Measurements from ENCODE around the gene TTC21B. TPM values are rescaled to one million over a fixed set of nuclear protein-coding genes. Genes with fewer than 3 reads are reported as not detected.
"Not testable (repeated sequence)": the region's sequence is repeated elsewhere in the genome, so short reads cannot be mapped to it uniquely, and the experiment has no call there.

Gene TTC21B
- total RNA-seq, 3 donors from 2014 or later = 28.6 to 54.3 (median 49.8) TPM

DNA sequence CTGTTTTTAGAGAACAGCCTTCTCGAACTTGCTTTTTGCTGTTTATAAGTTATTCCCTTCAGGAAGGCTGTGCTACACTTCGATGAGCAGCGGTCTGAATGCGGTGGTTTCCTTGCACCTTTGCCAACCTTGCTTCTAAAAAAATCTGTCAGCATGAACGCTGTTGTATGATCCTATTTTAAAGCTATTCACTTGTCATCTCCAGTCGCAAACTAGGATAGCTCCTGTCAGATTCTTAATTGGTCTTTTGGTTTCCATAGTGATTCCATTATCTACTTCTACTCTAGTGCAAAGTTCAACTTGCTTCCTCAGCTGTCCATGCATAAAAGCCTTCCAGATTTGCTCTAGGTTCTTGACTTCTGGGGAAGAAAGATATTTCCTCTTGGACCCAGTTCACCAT lies 83.2 kb downstream of the TTC21B start:
- TF ChIP-seq POLR2A (IDR thresholded peaks at IDR 0.05) = no peak
- no peak for TF ChIP-seq POLR2AphosphoS5 (IDR thresholded peaks at IDR 0.05)
- TF ChIP-seq, protein P1, sequence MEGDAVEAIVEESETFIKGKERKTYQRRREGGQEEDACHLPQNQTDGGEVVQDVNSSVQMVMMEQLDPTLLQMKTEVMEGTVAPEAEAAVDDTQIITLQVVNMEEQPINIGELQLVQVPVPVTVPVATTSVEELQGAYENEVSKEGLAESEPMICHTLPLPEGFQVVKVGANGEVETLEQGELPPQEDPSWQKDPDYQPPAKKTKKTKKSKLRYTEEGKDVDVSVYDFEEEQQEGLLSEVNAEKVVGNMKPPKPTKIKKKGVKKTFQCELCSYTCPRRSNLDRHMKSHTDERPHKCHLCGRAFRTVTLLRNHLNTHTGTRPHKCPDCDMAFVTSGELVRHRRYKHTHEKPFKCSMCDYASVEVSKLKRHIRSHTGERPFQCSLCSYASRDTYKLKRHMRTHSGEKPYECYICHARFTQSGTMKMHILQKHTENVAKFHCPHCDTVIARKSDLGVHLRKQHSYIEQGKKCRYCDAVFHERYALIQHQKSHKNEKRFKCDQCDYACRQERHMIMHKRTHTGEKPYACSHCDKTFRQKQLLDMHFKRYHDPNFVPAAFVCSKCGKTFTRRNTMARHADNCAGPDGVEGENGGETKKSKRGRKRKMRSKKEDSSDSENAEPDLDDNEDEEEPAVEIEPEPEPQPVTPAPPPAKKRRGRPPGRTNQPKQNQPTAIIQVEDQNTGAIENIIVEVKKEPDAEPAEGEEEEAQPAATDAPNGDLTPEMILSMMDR (IDR thresholded peaks at IDR 0.05) = no peak
- no peaks in the 10 kb centered on the region for H3K4me1 ChIP-seq
- intact Hi-C loops (cut with DNase I; ENCODE audit: low total_unique reads) = no loop called here

DNA sequence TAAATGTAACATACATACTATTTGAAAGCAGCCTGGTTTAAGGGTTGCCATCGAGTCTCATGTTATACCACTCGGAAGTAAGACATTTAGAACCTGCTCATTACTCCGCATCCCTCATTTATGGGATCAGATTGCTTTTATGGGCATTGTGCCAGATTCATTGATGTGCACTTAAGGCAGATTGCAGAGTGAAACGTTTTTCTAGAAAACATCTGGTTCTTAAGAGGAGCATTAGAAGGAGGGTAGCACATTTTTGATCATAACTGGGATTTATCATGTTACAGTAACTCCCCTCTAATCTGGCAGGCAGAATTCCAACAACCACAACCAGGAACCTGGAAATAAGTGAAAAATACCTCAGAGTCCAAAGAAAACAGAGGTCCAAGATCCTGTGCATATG lies 85.4 kb downstream of the TTC21B start:
- no peak for TF ChIP-seq POLR2AphosphoS5 (IDR thresholded peaks at IDR 0.05)
- TF ChIP-seq POLR2A (IDR thresholded peaks at IDR 0.05) = no peak
- TF ChIP-seq, protein P1 (IDR thresholded peaks at IDR 0.05) = no peak
- no peaks in the 10 kb centered on the region for H3K27me3 ChIP-seq
- no peaks in the 10 kb centered on the region for H3K36me3 ChIP-seq
- H3K4me3 ChIP-seq = no peak overlapping the region
- H3K4me1 ChIP-seq = no peaks in the 10 kb centered on the region
- H3K27ac ChIP-seq = no peak overlapping the region
- no peak for DNase-seq (ENCODE audit: low spot score in 2 of 2)
- H3K9me3 ChIP-seq = no peaks in the 10 kb centered on the region
- intact Hi-C loops (cut with DNase I; ENCODE audit: low total_unique reads) = no loop called here

More for the DNA sequence above, 83.2 kb downstream of the TTC21B start:
- no peaks in the 10 kb centered on the region for H3K9me3 ChIP-seq
- H3K27ac ChIP-seq = no peak overlapping the region
- DNase-seq (ENCODE audit: low spot score in 2 of 2) = no peak
- H3K4me3 ChIP-seq = no peak overlapping the region
- H3K27me3 ChIP-seq = no peaks in the 10 kb centered on the region
- H3K36me3 ChIP-seq = no peaks in the 10 kb centered on the region

DNA sequence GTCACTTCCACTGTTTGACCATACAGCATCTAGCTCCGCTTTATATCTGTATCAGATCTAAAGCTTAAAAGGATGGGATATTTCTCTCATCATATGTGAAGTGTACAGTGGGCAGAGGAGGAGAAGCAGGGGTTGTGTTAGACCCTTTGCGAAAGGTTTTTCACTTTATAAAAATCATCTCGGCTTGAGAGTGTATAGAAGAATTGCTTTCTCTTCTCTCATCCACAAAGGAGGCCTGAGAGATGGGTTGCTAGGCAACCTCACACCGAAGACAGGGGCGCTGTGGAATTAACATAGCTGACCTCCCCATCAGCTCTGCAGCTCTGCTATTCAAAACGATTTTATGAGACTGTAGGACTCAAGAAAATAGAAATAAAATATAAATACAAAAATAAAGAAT lies 89.3 kb downstream of the TTC21B start:
- Histone ChIP-seq H3K4me1 (no peaks in the 10 kb centered on the region), H3K27me3 (no peaks in the 10 kb centered on the region), H3K36me3 (no peaks in the 10 kb centered on the region), H3K9me3 (peaks cover 0 to 12% of the 10 kb centered on the region in 2 donors), H3K27ac (no peak overlapping the region), H3K4me3 (no peak overlapping the region)
- TF ChIP-seq, protein P1 (IDR thresholded peaks at IDR 0.05) = no peak
- intact Hi-C loops (cut with DNase I; ENCODE audit: low total_unique reads) = no loop called here
- DNase-seq (ENCODE audit: low spot score in 2 of 2) = no peak

DNA sequence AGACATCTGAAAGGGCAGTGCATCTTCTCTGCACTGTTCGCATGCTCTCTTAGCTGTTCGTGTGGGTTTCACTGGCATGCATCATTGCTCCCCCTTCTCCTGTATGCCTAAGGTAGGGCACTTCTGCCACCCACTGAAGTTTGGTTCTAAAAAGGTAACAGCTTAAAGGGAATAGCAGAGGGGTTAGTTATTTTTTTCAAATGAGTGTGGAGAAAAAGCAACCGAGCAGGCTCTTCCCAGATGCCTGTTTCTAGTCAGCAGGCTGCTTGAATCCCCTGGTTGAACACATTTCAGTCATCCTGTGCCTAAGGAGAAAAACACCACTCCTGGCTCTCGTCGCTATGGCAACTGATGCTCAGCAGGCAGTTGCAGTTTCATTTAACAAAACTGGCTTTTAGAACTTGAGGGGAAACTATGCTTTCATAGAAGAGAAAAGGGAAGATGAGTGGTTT lies 89.7 kb downstream of the TTC21B start:
- H3K4me3 ChIP-seq = no peak overlapping the region
- H3K27ac ChIP-seq = no peak overlapping the region
- no peaks in the 10 kb centered on the region for H3K4me1 ChIP-seq
- DNase-seq (ENCODE audit: low spot score in 2 of 2) = no peak
- intact Hi-C loops (cut with DNase I; ENCODE audit: low total_unique reads) = no loop called here
- H3K27me3 ChIP-seq = no peaks in the 10 kb centered on the region
- H3K9me3 ChIP-seq = peaks cover 0 to 12% of the 10 kb centered on the region in 2 donors
- no peaks in the 10 kb centered on the region for H3K36me3 ChIP-seq
- TF ChIP-seq, protein P1 (IDR thresholded peaks at IDR 0.05) = no peak
- no peak for TF ChIP-seq POLR2A (IDR thresholded peaks at IDR 0.05)
- TF ChIP-seq POLR2AphosphoS5 (IDR thresholded peaks at IDR 0.05) = no peak

DNA sequence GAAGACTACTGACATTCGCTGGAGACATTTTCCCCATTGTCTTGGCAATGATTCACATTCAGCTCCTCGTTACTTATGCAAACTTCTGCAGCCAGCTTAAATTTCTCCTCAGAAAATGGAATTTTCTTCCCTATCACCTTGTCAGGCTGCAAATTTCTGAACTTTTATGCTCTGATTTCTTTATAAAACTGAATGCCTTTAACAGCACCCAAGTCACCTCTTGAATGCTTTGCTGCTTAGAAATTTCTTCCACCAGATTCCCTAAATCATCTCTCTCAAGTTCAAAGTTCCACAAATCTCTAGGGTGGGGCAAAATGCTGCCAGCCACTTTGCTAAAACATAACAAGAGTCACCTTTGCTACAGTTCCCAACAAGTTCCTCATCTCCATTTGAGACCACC lies 92.5 kb downstream of the TTC21B start:
- H3K4me1 ChIP-seq; intact Hi-C loops (cut with DNase I; ENCODE audit: low total_unique reads); H3K4me3 ChIP-seq; H3K27ac ChIP-seq; H3K27me3 ChIP-seq; DNase-seq (ENCODE audit: low spot score in 2 of 2); H3K36me3 ChIP-seq: not testable (repeated sequence)
- peaks cover 0 to 12% of the 10 kb centered on the region in 2 donors for H3K9me3 ChIP-seq

DNA sequence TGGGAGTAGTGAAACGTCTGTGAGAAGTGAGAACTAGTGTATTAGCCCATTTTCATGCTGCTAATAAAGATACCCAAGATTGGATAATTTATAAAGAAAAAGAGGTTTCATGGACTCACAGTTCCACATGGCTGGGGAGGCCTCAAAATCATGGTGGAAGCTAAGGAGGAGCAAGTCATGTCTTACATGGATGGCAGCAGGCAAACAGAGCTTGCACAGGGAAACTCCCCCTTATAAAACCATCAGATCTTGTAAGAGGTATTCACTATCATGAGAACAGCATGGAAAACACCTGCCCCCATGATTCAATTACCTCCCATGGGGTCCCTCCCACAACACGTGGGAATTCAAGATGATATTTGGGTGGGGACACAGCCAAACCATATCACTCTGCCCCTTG lies 93.9 kb downstream of the TTC21B start:
- not testable (repeated sequence) for H3K36me3 ChIP-seq; DNase-seq (ENCODE audit: low spot score in 2 of 2); H3K4me3 ChIP-seq; H3K4me1 ChIP-seq; H3K27me3 ChIP-seq; H3K27ac ChIP-seq
- H3K9me3 ChIP-seq = peaks cover 0 to 12% of the 10 kb centered on the region in 2 donors
- intact Hi-C loops (cut with DNase I; ENCODE audit: low total_unique reads) = loop anchor here (5.0 kb wide), 1 partner anchor 392 kb away; the partner anchor contains the start of gene CSRNP3
